Cardiac muscle cell (in vitro differentiated cells and primary cell): Measurements from ENCODE around the gene SLC24A1. TPM values are rescaled to one million over a fixed set of nuclear protein-coding genes. Genes with fewer than 3 reads are reported as not detected.

Source experiments
- DNase-seq, 2 donors: peaks; one replicate each; pipeline versions ENCODE4 v3.0.0 to v3.0.0-alpha.2; 2010 to 2017; ENCODE audit warnings: low read depth in 1 of 2, low spot score in 1 of 2
- H3K27ac ChIP-seq: fragments of 200-600 bp; sonication (generic); 2 replicates; pipeline ENCODE4 v1.5.1; 2016
- H3K27me3 ChIP-seq: fragments of 200-600 bp; sonication (generic); 2 replicates; pipeline ENCODE4 v1.6.0; 2016; ENCODE audit warnings: control low read depth
- H3K36me3 ChIP-seq: fragments of 200-600 bp; sonication (generic); 2 replicates; pipeline ENCODE4 v1.5.1; 2016; ENCODE audit warnings: control low read depth
- H3K4me1 ChIP-seq: fragments of 200-600 bp; sonication (generic); 2 replicates; pipeline ENCODE4 v1.8.1; 2017; ENCODE audit warnings: low read depth, mild to moderate bottlenecking, mixed run types
- H3K4me3 ChIP-seq: fragments of 200-600 bp; sonication (generic); 2 replicates; pipeline ENCODE4 v1.5.1; 2016; ENCODE audit warnings: mild to moderate bottlenecking
- H3K9me3 ChIP-seq: fragments of 200-600 bp; sonication (generic); 2 replicates; pipeline ENCODE4 v1.5.1; 2017; ENCODE audit warnings: low read depth, mild to moderate bottlenecking, control low read depth
- polyA plus RNA-seq: library from polyadenylated mRNA; unstranded; fragments of >200 nt; fragmentation: Nextera tagmentation; extraction: Ambion mirVana; gene quantifications from 2 replicates; pipeline ENCODE4 v1.2.1, GENCODE V29; 2016
- total RNA-seq: library from RNA; depleted of rRNA; stranded (reverse); fragments of >200 nt; gene quantifications from 2 replicates; pipeline ENCODE4 v1.2.3, GENCODE V29; 2016
- TF ChIP-seq, protein P1 (sequence below): IDR thresholded peaks from 2 replicates; pipeline ENCODE4 v1.5.1; 2012; ENCODE audit warnings: low read depth, mild to moderate bottlenecking, low read length

SLC24A1 gene
- total and polyA plus RNA-seq, 2 experiments from 2014 or later, result 1.1 to 5.2 TPM

DNA sequence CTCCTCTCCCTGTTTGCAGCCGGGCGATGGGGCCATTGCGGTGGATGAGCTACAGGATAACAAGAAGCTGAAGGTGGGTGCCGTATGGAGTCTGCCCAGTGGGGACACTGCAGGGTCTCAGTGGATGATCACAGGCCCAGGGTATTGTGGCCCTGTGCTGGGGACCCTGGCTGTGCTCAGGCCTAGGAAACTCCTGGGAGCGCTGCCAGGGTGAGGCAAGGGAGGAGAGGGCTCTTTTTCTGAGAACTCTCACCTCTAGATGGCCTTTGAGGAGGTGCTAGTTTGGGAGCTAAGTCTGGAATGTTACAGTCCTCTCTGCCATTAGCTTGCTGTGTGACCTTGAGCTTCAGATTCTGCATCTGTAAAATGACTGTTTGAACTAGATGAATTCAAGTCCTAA lies 16.4 kb downstream of the SLC24A1 start:
- peak in 1 of 2 donors; percentile 31 for DNase-seq
- Histone ChIP-seq H3K27ac (no peak overlapping the region), H3K9me3 (no peaks in the 10 kb centered on the region), H3K27me3 (no peaks in the 10 kb centered on the region), H3K4me1 (peaks cover 12% of the 10 kb centered on the region), H3K36me3 (no peaks in the 10 kb centered on the region), H3K4me3 (no peak overlapping the region)
- TF ChIP-seq, protein P1, sequence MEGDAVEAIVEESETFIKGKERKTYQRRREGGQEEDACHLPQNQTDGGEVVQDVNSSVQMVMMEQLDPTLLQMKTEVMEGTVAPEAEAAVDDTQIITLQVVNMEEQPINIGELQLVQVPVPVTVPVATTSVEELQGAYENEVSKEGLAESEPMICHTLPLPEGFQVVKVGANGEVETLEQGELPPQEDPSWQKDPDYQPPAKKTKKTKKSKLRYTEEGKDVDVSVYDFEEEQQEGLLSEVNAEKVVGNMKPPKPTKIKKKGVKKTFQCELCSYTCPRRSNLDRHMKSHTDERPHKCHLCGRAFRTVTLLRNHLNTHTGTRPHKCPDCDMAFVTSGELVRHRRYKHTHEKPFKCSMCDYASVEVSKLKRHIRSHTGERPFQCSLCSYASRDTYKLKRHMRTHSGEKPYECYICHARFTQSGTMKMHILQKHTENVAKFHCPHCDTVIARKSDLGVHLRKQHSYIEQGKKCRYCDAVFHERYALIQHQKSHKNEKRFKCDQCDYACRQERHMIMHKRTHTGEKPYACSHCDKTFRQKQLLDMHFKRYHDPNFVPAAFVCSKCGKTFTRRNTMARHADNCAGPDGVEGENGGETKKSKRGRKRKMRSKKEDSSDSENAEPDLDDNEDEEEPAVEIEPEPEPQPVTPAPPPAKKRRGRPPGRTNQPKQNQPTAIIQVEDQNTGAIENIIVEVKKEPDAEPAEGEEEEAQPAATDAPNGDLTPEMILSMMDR, result no peak

DNA sequence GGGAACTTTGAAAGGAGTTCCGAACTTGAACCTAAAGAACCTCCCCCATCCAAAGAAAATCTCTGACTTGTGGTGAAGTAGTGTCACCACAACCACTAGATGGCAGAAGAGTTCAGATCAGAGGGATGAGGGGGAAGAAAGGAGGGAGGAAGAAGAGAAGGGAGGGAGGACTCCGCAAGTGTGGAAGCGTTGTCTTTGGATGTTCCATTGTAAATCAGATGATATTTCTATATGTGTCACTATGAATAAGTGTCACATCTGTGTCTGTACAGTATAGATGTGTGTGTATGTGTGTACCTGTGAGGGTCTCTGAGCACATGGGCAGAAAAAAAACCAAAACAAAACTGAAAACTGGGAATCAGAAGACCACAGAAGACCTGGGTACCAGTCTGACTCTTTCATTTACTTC lies 16.9 kb downstream of the SLC24A1 start:
- no peaks in the 10 kb centered on the region for H3K27me3 ChIP-seq
- no peak overlapping the region for H3K27ac ChIP-seq
- H3K9me3 ChIP-seq, result no peaks in the 10 kb centered on the region
- TF ChIP-seq, protein P1, result peak; percentile 77
- no peaks in the 10 kb centered on the region for H3K36me3 ChIP-seq
- no peak overlapping the region for H3K4me3 ChIP-seq
- peak; percentile 81 to 87 for DNase-seq
- peaks cover 9% of the 10 kb centered on the region for H3K4me1 ChIP-seq

DNA sequence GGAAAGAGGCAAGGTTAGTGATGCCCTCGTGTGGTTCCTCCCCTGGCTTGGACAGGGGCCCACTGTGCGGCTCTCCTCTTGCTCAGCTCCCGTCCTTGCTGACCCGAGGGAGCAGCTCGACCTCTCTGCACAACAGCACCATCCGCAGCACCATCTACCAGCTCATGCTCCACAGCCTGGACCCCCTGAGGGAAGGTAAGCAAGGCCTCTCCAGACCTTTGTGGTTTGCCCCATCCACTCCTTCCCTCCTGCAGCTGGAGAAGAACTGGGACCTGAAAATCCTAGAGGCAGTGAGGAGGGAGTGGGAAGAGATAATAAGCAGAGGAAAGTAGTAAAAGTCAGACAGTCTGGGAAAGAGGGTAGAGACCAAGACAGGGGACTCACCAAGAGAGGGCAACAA lies 17.8 kb downstream of the SLC24A1 start:
- Histone ChIP-seq H3K4me1 (peaks cover 6% of the 10 kb centered on the region), H3K27ac (no peak overlapping the region), H3K4me3 (no peak overlapping the region), H3K9me3 (no peaks in the 10 kb centered on the region), H3K27me3 (no peaks in the 10 kb centered on the region), H3K36me3 (no peaks in the 10 kb centered on the region)
- TF ChIP-seq, protein P1, result no peak
- no peak for DNase-seq

GRCh38 chr15:65641768-65642475 lies 20.2 kb downstream of the SLC24A1 start:
- no peaks in the 10 kb centered on the region for H3K27me3 ChIP-seq
- DNase-seq, result no peak
- H3K27ac ChIP-seq, result no peak overlapping the region
- no peak overlapping the region for H3K4me3 ChIP-seq
- TF ChIP-seq, protein P1, result no peak
- H3K36me3 ChIP-seq, result no peaks in the 10 kb centered on the region
- H3K4me1 ChIP-seq, result peaks cover 6% of the 10 kb centered on the region
- H3K9me3 ChIP-seq, result no peaks in the 10 kb centered on the region

DNA sequence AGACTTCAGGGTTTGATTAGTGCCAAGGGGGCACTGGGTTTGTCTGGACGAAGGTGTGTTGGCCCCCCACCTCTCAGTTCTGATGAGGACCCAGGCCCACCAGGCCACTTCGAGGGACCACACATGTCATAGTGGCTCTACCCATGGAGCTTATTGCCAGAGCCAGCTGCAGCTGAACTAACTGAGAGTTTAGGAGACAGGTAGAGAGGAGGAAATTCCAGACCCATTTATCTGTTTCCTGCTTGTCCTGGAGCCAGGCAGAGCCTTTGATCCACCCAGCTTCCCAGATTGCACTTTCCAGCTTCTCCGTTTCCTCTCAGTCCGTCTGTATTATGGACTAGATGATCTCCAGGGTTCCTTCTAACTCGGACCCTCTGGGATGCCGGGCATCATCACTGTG lies 20.9 kb downstream of the SLC24A1 start:
- H3K27ac ChIP-seq, result no peak overlapping the region
- DNase-seq, result no peak
- H3K9me3 ChIP-seq, result no peaks in the 10 kb centered on the region
- H3K27me3 ChIP-seq, result no peaks in the 10 kb centered on the region
- peaks cover 6% of the 10 kb centered on the region for H3K4me1 ChIP-seq
- TF ChIP-seq, protein P1, result no peak
- no peak overlapping the region for H3K4me3 ChIP-seq
- H3K36me3 ChIP-seq, result no peaks in the 10 kb centered on the region
